ENCODE data around the gene EXOSC7. TPM values are rescaled to one million over a fixed set of nuclear protein-coding genes. Genes with fewer than 3 reads are reported as not detected.

EXOSC7 gene
- total and polyA plus RNA-seq, 9 of the 15 experiments (the other 6 are each of a cell fraction or from before 2014, with no cell fraction given) = 88.5 to 237 (median 112) TPM

- no peak for TF ChIP-seq ZNF277 (CRISPR knock-in tag; IDR thresholded peaks at IDR 0.05; ENCODE audit: borderline replicate concordance)
- no peak for TF ChIP-seq ZNF75A (CRISPR knock-in tag; IDR thresholded peaks at IDR 0.05)
- TF ChIP-seq RUNX1 (IDR thresholded peaks at IDR 0.05; ENCODE audit: low read depth) = no peak
- TF ChIP-seq ZNF184 (CRISPR knock-in tag; IDR thresholded peaks at IDR 0.05) = no peak
- TF ChIP-seq RHOXF2B (CRISPR knock-in tag; conservative IDR thresholded peaks at IDR 0.05) = no peak
- TF ChIP-seq ZNF239 (CRISPR knock-in tag; IDR thresholded peaks at IDR 0.05) = no peak
- no peak for TF ChIP-seq PRMT5 (CRISPR knock-in tag; IDR thresholded peaks at IDR 0.05)
- peak; percentile 14; the same call in 1 of the 2 replicates for TF ChIP-seq REST (IDR thresholded peaks at IDR 0.05; ENCODE audit: borderline replicate concordance)
- TF ChIP-seq REST (CRISPR knock-in tag; IDR thresholded peaks at IDR 0.05; ENCODE audit: low read depth) = no peak
- no peak for TF ChIP-seq E2F6 (IDR thresholded peaks at IDR 0.05; ENCODE audit: borderline replicate concordance in 1 of 2, extremely low read depth in 1 of 2, insufficient read depth in 1 of 2, insufficient read length in 1 of 2, low read depth in 1 of 2, low read length in 1 of 2, poor library complexity in 1 of 2, severe bottlenecking in 1 of 2)
- 0 out of 2 replicates have a peak, but pooled peaks have one; percentile 39 for TF ChIP-seq ARID3A (IDR thresholded peaks at IDR 0.05; ENCODE audit: borderline replicate concordance, low read depth, low read length)
- peak in 1 of 2 experiments; percentile 36; a peak in 3 of 4 replicates for TF ChIP-seq RAD21 (CRISPR knock-in tag; conservative IDR thresholded peaks at IDR 0.05 in 1 of 2, IDR thresholded peaks at IDR 0.05 in 1 of 2)
- no peak for TF ChIP-seq ZNF12 (CRISPR knock-in tag; IDR thresholded peaks at IDR 0.05)
Observed at GRCh38 chr3:44988073-44988472, 12.0 kb downstream of the EXOSC7 start (continued).

Measured in K562 (cell line).